Stimulated activated CD4-positive, alpha-beta T cell treated with anti-CD3 and anti-CD28 coated beads, Interleukin-1b, Interleukin-23, amount 100 ng/mL, for 24 hours (primary cell): ENCODE results near the gene FOXE3.
"Not testable (repeated sequence)": the region's sequence is repeated elsewhere in the genome, so short reads cannot be mapped to it uniquely, and the experiment has no call there.

Experiments
- DNase-seq, 4 experiments: peaks; one replicate each; pipeline ENCODE4 v3.0.0-alpha.2; 2020; ENCODE audit warnings: low read depth in 4 of 4, low spot score in 1 of 4

FOXE3 gene

GRCh38 chr1:47445823-47446550 lies 29.9 kb downstream of the FOXE3 start:
- no peak for DNase-seq

GRCh38 chr1:47448462-47449222 lies 32.6 kb downstream of the FOXE3 start:
- DNase-seq: no peak

GRCh38 chr1:47449822-47450552 lies 33.9 kb downstream of the FOXE3 start:
- no peak for DNase-seq

GRCh38 chr1:47450606-47451005 lies 34.5 kb downstream of the FOXE3 start:
- DNase-seq: no peak

- DNase-seq: no peak
These were observed 36.3 kb downstream of the FOXE3 start for GRCh38 chr1:47452426-47452825.

- DNase-seq: not testable (repeated sequence)
These were observed 37.8 kb downstream of the FOXE3 start for GRCh38 chr1:47453910-47454309.

GRCh38 chr1:47456250-47456649 lies 40.2 kb downstream of the FOXE3 start:
- no peak for DNase-seq

- DNase-seq: not testable (repeated sequence)
These were observed 41.5 kb downstream of the FOXE3 start for GRCh38 chr1:47457547-47457946.

GRCh38 chr1:47459253-47459788 lies 43.2 kb downstream of the FOXE3 start:
- DNase-seq: no peak

- no peak for DNase-seq
These were observed 44.0 kb downstream of the FOXE3 start for GRCh38 chr1:47460040-47460439.

GRCh38 chr1:47460456-47460855 lies 44.4 kb downstream of the FOXE3 start:
- DNase-seq: no peak

- no peak for DNase-seq
These were observed 49.5 kb downstream of the FOXE3 start for GRCh38 chr1:47465605-47466004.
